Naive thymus-derived CD8-positive, alpha-beta T cell (primary cell): ENCODE measurements around the gene STAT5A. TPM values are rescaled to one million over a fixed set of nuclear protein-coding genes. Genes with fewer than 3 reads are reported as not detected.
"Not testable (repeated sequence)": the region's sequence is repeated elsewhere in the genome, so short reads cannot be mapped to it uniquely, and the experiment has no call there.

Experiments
- ATAC-seq, 2 donors: fragments of 150-1000 bp; cut with Tn5 transposase in 1 of 2; sonication (Bioruptor Pico), chemical (Tn5 transposase) in 1 of 2; 1 replicate in 1 of 2; 2 replicates in 1 of 2; pipeline ENCODE4 v1.10.0; 2021; ENCODE audit warnings: mild to moderate bottlenecking in 2 of 2, moderate library complexity in 2 of 2
- POLR2A ChIA-PET: fragments of 350-600 bp; sonication (Branson Sonifier 250); formaldehyde crosslinking; loops from one replicate; lab custom pipeline; 2021; ENCODE audit warnings: antibody characterized with exemption; lab: Charles Lee
- DNase-seq, 10 donors: peaks; one replicate each; pipeline versions ENCODE4 v3.0.0 to v3.0.0-alpha.2; 2020 to 2022
- H3K27ac Mint-ChIP-seq, 10 donors: one replicate each; pipeline ENCODE4 v1.8.0; 2020 to 2022; ENCODE audit warnings: mild to moderate bottlenecking in 10 of 10, mixed read lengths in 10 of 10, moderate library complexity in 4 of 10, inconsistent platforms in 1 of 10
- H3K27me3 Mint-ChIP-seq, 5 donors: one replicate each; pipeline ENCODE4 v1.8.0; 2021 to 2022; ENCODE audit warnings: mixed read lengths in 5 of 5
- H3K36me3 Mint-ChIP-seq, 3 donors: one replicate each; pipeline ENCODE4 v1.8.0; 2020 to 2022; ENCODE audit warnings: mixed read lengths in 3 of 3, mild to moderate bottlenecking in 2 of 3, inconsistent platforms in 1 of 3
- H3K4me1 Mint-ChIP-seq, 4 donors: one replicate each; pipeline ENCODE4 v1.8.0; 2021 to 2022; ENCODE audit warnings: mixed read lengths in 4 of 4
- H3K4me3 Mint-ChIP-seq, 10 donors: one replicate each; pipeline ENCODE4 v1.8.0; 2020 to 2022; ENCODE audit warnings: mild to moderate bottlenecking in 10 of 10, mixed read lengths in 10 of 10, moderate library complexity in 6 of 10, inconsistent platforms in 1 of 10
- H3K9me3 Mint-ChIP-seq, 9 donors: one replicate each; pipeline ENCODE4 v1.8.0; 2020 to 2022; ENCODE audit warnings: mixed read lengths in 9 of 9, mild to moderate bottlenecking in 3 of 9, inconsistent platforms in 1 of 9, moderate library complexity in 1 of 9
- polyA plus RNA-seq, 3 donors: library from polyadenylated mRNA; unstranded; fragments of 300-500 nt; fragmentation: Illumina TruSeq; gene quantifications; one replicate each; pipeline ENCODE4 v1.2.3, GENCODE V29; 2021
- total RNA-seq, 8 experiments: library from RNA in 2 of 8; stranded (reverse) in 2 of 8; gene quantifications; one replicate each; pipeline ENCODE4 v1.2.3 and lab custom pipeline; 2021 to 2026

Gene STAT5A
- total and polyA plus RNA-seq, 5 experiments from 2014 or later = 59.6 to 122 (median 115) TPM

DNA sequence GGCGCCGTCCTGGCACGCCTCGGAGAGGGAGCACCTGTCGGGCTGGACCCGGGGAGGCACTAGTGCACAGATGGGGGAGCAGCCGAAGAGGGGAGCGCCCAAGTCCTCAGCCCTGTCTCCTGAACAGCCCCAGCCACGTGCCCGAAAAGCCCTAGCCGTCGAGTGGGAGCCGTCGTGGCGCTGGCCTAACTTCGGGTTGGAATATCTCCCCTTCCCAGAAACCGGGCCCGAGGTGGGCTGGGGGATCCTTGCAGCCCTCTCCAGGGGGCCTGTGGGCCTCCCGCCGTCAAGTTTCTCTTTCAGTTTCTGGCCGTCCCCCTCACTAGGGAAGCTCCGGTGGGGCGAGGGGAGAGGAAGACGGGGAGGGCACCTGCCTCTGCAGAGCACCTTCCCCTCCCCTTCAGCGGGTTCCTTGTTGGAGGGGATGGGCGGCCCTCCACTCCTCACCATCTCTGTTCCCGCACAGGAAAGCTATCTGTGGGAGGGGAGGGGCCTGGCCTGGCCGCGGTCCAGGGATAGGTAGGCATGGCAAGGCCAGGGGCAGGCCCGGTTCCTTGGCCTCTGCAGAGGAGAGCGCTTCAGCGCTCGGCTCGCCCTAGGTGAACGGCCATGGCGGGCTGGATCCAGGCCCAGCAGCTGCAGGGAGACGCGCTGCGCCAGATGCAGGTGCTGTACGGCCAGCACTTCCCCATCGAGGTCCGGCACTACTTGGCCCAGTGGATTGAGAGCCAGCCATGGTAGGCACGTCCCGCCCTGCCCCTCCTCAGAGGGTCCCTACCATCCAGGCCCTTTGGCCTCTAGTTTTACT lies 709 bp downstream of the STAT5A start:
- POLR2A ChIA-PET = interaction anchor here (0.8 to 5.5 kb wide), 22 partner anchors 9 to 179 kb away, joined by 3 to 126 read pairs (median 5); partner anchors contain the start of genes GHDC, HCRT, STAT3 and STAT5B
- H3K27me3 Mint-ChIP-seq = no peaks in the 10 kb centered on the region
- H3K27ac Mint-ChIP-seq = peak overlapping the region; percentile 84 to 98 (median 95)
- H3K4me1 Mint-ChIP-seq = peaks cover 31 to 62% (median 57%) of the 10 kb centered on the region in 4 donors
- no peaks in the 10 kb centered on the region for H3K9me3 Mint-ChIP-seq
- peak; percentile 24 to 74 (median 51) for DNase-seq
- ATAC-seq = peak; percentile 45 to 46
- peak overlapping the region; percentile 83 to 93 (median 90) for H3K4me3 Mint-ChIP-seq
- peaks cover 0 to 38% (median 3%) of the 10 kb centered on the region in 3 donors for H3K36me3 Mint-ChIP-seq

DNA sequence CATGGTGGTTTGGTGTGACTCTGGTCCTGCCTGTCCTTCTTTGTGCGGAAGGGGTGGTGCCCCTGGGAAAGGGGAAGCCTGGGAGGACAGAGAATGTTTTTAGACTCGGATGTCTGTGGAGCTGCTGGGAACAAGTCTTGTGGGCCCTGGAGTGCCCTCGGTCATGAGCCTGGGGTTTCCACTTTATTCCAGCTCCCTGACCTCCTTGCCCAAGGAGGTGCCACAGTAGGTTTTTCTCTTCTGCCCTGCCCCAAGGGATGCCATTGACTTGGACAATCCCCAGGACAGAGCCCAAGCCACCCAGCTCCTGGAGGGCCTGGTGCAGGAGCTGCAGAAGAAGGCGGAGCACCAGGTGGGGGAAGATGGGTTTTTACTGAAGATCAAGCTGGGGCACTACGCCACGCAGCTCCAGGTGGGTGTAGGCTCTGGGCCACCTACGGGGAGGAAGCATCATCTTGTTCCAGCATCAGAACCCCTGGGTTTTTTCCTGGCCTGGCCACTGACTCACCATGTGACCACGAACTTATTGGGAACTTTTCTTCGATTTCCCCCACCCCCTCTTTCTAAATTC lies 1.4 kb downstream of the STAT5A start:
- no peaks in the 10 kb centered on the region for H3K27me3 Mint-ChIP-seq
- peak overlapping the region; percentile 83 to 93 (median 90) for H3K4me3 Mint-ChIP-seq
- H3K27ac Mint-ChIP-seq = peak overlapping the region; percentile 84 to 98 (median 95)
- POLR2A ChIA-PET = interaction anchor here (0.8 to 5.5 kb wide), 14 partner anchors 10 to 99 kb away, joined by 3 to 126 read pairs (median 12); partner anchors contain the start of genes GHDC, STAT3 and STAT5B
- peaks cover 0 to 43% (median 3%) of the 10 kb centered on the region in 3 donors for H3K36me3 Mint-ChIP-seq
- peak; percentile 10 to 16 for ATAC-seq
- DNase-seq = peak in 7 of 10 donors; percentile 27 to 40 (median 33)
- no peaks in the 10 kb centered on the region for H3K9me3 Mint-ChIP-seq
- H3K4me1 Mint-ChIP-seq = peaks cover 33 to 64% (median 57%) of the 10 kb centered on the region in 4 donors

DNA sequence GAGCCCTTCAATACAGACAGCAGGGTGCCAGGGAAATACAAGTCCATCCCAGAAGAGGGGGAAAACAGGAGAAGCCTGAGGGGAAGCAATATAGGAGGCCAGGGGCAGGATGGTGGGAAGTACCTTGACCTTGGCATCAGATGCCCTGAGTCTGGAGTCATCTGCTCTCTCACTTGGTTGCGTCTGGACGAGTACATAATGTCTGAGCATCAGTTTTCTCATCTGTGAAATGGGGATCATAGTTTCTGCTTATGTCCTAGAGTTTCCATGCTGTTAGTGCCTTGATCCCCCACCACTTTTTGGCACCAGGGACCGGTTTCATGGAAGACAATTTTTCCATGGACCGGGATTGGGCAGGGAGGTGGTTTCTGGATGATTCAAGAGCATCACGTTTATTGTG lies 2.3 kb downstream of the STAT5A start:
- Mint-ChIP-seq H3K4me1 (peaks cover 36 to 63% (median 53%) of the 10 kb centered on the region in 4 donors), H3K4me3 (peak overlapping the region in 9 of 10 donors; percentile 15 to 93 (median 87)), H3K9me3 (no peaks in the 10 kb centered on the region), H3K36me3 (peaks cover 0 to 52% (median 3%) of the 10 kb centered on the region in 3 donors), H3K27ac (peak overlapping the region; percentile 84 to 98 (median 95)), H3K27me3 (no peaks in the 10 kb centered on the region)
- POLR2A ChIA-PET = interaction anchor here (0.8 to 5.1 kb wide), 6 partner anchors 11 to 97 kb away, joined by 3 to 119 read pairs (median 12); partner anchors contain the start of gene GHDC
- no peak for DNase-seq
- ATAC-seq = no peak

DNA sequence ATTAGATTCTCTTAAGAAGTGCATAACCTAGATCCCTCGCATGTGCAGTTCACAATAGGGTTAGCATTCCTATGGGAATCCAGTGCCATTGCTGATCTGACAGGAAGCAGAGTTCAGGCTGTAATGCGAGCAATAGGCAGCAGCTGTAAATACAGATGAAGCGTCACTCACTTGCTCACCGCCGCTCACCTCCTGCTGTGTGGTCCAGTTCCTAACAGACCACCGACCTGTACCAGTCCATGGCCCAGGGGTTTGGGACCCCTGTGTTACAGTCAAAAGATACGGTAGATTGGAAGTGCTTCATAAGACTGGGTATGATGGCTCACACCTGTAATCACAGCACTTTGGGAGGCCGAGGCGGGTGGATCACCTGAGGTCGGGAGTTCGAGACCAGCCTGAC lies 2.8 kb downstream of the STAT5A start:
- Mint-ChIP-seq H3K4me3 (peak overlapping the region in 1 of 10 donors; percentile 29), H3K36me3 (peaks cover 0 to 58% (median 3%) of the 10 kb centered on the region in 3 donors), H3K4me1 (peaks cover 37 to 58% (median 50%) of the 10 kb centered on the region in 4 donors), H3K27me3 (no peaks in the 10 kb centered on the region), H3K27ac (peak overlapping the region in 8 of 10 donors; percentile 15 to 98 (median 94)), H3K9me3 (no peaks in the 10 kb centered on the region)
- POLR2A ChIA-PET = interaction anchor here (1.1 to 4.9 kb wide), 4 partner anchors 14 to 107 kb away, joined by 3 to 62 read pairs (median 5); no protein-coding TSS in a partner anchor
- DNase-seq = no peak
- no peak for ATAC-seq

DNA sequence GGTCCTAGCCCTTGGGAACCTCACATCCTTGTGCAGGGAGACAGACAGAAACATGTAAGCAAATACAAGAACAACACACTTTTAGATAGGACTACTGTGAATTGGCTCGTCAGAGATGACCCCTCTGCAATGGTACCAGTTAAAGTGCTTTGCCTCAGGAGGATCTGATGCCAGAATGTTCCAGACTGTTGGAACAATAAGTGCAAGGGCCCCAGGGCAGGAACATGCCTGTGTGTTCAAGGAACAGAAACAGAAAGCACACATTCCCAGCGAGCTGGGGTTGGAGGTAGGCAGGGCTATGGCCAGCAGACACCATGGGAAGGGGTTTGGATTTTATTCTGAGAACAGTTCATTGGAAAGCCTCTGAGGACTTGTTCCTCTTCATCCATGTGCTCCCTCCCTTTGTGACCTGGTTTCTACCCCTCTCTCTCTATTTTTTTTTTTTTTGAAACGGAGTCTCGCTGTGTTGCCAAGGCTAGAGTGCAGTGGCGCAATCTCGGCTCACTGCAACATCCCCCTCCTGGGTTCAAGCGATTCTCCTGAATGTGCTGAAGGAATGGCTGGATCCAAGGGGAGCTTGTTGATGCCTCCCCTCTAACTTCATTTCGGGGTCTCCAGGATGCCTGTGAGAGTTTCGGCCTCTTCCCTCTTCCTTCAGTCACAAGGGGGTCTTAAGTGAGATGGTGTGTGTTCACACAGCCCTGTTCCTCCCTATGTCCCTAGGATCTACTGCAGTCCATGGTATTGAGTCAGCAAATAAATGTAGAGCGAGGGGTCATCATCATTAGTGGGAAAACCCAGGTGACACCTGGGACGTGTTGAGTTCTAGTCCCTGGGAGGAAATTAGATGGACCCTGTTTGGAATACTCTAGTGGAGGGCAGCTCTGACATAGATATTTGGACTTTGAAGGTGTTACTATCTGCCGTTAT lies 6.4 kb downstream of the STAT5A start:
- peaks cover 0 to 90% (median 3%) of the 10 kb centered on the region in 3 donors for H3K36me3 Mint-ChIP-seq

DNA sequence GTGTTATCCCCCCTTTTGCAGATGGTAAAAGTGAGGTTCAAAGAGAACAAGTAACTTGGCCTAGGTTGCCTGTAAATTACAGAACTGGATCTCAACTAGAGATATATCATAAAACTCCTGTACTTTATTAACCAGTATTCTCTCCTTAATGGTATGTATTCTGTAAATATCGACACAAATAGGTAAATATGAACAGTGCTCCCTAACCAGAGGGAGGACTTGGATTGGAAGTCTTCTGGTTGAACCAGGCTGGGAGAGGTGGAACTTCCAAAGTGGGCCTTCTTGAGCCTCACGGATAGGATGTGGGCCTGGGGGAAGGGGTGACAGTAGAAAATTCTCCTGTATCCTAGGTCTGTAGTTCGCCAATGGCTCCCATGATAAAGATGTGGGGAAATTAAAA lies 7.7 kb downstream of the STAT5A start:
- Mint-ChIP-seq H3K4me3 (no peak overlapping the region), H3K4me1 (peaks cover 7 to 22% (median 15%) of the 10 kb centered on the region in 4 donors), H3K9me3 (no peaks in the 10 kb centered on the region), H3K27me3 (no peaks in the 10 kb centered on the region), H3K36me3 (peaks cover 0 to 82% (median 6%) of the 10 kb centered on the region in 3 donors), H3K27ac (peak overlapping the region in 2 of 10 donors; percentile 40 to 62)
- no peak for ATAC-seq
- DNase-seq = no peak
- POLR2A ChIA-PET = interaction anchor here (0.9 kb wide), 1 partner anchor 9 kb away, joined by 3 read pairs; no protein-coding TSS in a partner anchor

More for the DNA sequence above, 6.4 kb downstream of the STAT5A start:
- DNase-seq (no peak), ATAC-seq (no peak)
- Mint-ChIP-seq H3K9me3 (no peaks in the 10 kb centered on the region), H3K27ac (peak overlapping the region in 6 of 10 donors; percentile 37 to 80 (median 59)), H3K27me3 (no peaks in the 10 kb centered on the region), H3K4me1 (peaks cover 19 to 34% (median 25%) of the 10 kb centered on the region in 4 donors), H3K4me3 (no peak overlapping the region)
- POLR2A ChIA-PET = interaction anchor here (0.5 to 1.7 kb wide), 5 partner anchors 7 to 46 kb away, joined by 3 to 4 read pairs (median 3); no protein-coding TSS in a partner anchor

DNA sequence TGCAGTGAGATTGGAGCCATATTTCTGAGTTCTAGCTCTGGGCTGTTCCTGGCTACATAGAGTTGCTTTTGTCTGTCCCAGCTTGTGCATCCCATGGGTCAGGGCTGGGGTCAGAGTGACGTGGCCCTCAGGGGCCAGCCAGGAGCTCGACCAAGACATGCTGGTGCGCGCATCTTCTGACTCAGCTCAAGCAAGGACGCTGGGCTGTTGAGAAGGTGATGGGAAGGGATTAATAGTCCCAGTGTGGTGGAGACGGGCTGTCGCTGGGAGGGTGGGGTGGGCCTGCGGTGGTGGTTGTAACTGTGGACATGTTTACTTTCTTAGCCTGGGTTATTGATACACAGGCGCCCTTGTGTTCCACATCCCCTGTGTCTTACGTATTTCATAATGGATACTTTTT lies 9.5 kb downstream of the STAT5A start:
- not testable (repeated sequence) for DNase-seq, ATAC-seq, H3K4me3 Mint-ChIP-seq, H3K9me3 Mint-ChIP-seq, H3K27me3 Mint-ChIP-seq
- Mint-ChIP-seq H3K4me1 (peaks cover 1 to 19% (median 10%) of the 10 kb centered on the region in 4 donors), H3K36me3 (peaks cover 0 to 82% (median 10%) of the 10 kb centered on the region in 3 donors), H3K27ac (peak overlapping the region in 2 of 10 donors; percentile 15 to 50)
- POLR2A ChIA-PET = interaction anchor here (0.6 kb wide), 1 partner anchor 17 kb away, joined by 3 read pairs; no protein-coding TSS in a partner anchor

DNA sequence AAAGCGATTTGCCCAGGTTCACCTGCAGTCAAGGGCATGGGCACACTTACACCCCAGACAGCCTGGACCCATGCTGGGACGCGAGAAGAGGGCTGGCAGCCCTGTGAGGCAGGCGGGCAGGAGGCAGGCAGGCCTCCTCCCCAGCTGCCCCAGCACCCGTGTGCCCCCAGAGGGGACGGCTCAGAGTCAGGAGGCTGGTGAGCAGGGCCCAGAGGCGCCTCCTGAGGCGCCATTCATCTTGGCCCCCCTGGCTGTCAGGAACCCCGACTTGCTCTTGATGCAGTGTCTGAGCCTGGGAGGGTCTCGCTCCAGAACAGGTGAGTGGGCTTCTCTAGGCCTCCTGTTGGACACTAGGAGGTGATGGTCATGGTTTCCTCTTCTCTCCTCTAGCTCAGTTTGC lies 11.1 kb downstream of the STAT5A start:
- H3K36me3 Mint-ChIP-seq = peaks cover 0 to 86% (median 11%) of the 10 kb centered on the region in 3 donors
- not testable (repeated sequence) for H3K27me3 Mint-ChIP-seq, H3K4me3 Mint-ChIP-seq, DNase-seq, H3K9me3 Mint-ChIP-seq, ATAC-seq, H3K27ac Mint-ChIP-seq
- POLR2A ChIA-PET = interaction anchor here (1.0 kb wide), 1 partner anchor 10 kb away, joined by 3 read pairs; no protein-coding TSS in a partner anchor
- peaks cover 0 to 14% (median 9%) of the 10 kb centered on the region in 4 donors for H3K4me1 Mint-ChIP-seq

DNA sequence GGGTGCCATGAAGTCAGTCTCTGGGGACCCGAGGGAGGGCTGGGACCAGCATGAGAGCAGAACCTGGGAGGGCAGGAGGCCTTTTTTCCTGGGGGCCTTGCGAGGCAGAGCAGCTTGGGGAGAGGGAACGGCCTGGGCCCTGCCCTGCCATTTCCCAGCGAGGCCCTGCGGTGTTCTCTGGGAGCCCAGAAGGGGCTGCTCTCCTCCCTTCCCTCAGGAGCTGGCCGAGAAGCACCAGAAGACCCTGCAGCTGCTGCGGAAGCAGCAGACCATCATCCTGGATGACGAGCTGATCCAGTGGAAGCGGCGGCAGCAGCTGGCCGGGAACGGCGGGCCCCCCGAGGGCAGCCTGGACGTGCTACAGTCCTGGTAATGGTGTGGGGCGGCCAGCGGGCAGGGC lies 11.6 kb downstream of the STAT5A start:
- H3K4me1 Mint-ChIP-seq = peaks cover 0 to 17% (median 13%) of the 10 kb centered on the region in 4 donors
- not testable (repeated sequence) for H3K9me3 Mint-ChIP-seq, H3K27me3 Mint-ChIP-seq, H3K4me3 Mint-ChIP-seq, ATAC-seq, H3K27ac Mint-ChIP-seq, DNase-seq
- POLR2A ChIA-PET = interaction anchor here (0.9 to 1.0 kb wide), 2 partner anchors 11 to 13 kb away, joined by 3 read pairs; no protein-coding TSS in a partner anchor
- peaks cover 0 to 86% (median 14%) of the 10 kb centered on the region in 3 donors for H3K36me3 Mint-ChIP-seq

DNA sequence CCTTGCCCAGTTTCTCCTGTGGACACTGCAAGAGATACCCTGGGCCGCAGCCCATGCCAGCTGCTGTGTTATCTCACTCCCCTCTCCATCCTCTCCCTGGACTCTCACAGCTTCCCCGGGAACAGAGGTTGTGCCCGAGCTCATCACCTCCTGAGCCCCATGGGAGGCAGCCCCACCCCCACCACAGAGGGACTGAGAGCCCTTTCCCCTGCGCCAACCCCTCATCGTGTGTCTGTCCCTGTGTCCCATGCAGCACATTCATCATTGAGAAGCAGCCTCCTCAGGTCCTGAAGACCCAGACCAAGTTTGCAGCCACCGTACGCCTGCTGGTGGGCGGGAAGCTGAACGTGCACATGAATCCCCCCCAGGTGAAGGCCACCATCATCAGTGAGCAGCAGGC lies 12.7 kb downstream of the STAT5A start:
- peaks cover 3 to 18% (median 14%) of the 10 kb centered on the region in 4 donors for H3K4me1 Mint-ChIP-seq
- DNase-seq = no peak
- no peak overlapping the region for H3K4me3 Mint-ChIP-seq
- peak overlapping the region in 3 of 10 donors; percentile 35 to 70 (median 37) for H3K27ac Mint-ChIP-seq
- H3K27me3 Mint-ChIP-seq = no peaks in the 10 kb centered on the region
- peaks cover 0 to 82% (median 17%) of the 10 kb centered on the region in 3 donors for H3K36me3 Mint-ChIP-seq
- POLR2A ChIA-PET = interaction anchor here (0.5 to 1.3 kb wide), 3 partner anchors 12 to 63 kb away, joined by 3 to 4 read pairs (median 3); no protein-coding TSS in a partner anchor
- no peaks in the 10 kb centered on the region for H3K9me3 Mint-ChIP-seq
- ATAC-seq = no peak

DNA sequence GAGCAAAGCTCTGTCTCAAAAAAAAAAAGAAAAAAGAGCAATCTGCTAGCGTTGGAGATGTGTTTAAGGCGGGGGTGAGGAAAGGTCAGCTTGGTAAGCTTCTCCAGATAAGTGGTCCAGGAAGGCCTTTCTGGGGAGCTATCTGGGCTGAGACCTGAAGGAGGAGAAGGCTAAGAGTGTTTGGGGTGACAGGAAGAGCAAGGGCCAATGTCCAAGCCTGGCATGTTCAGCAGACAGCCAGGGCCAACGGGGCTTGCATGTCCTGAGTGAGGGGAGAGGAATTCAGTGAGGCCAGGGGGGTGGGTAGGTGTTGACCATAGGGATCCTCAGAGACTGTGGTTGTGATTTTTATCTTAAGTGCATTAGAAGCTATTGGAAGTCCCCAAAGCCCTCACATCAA lies 15.4 kb downstream of the STAT5A start:
- Mint-ChIP-seq H3K27ac (peak overlapping the region in 8 of 10 donors; percentile 55 to 85 (median 68)), H3K27me3 (no peaks in the 10 kb centered on the region), H3K36me3 (peaks cover 0 to 85% (median 25%) of the 10 kb centered on the region in 3 donors), H3K9me3 (no peaks in the 10 kb centered on the region), H3K4me3 (no peak overlapping the region), H3K4me1 (peaks cover 4 to 27% (median 17%) of the 10 kb centered on the region in 4 donors)
- POLR2A ChIA-PET = interaction anchor here (0.6 to 1.9 kb wide), 5 partner anchors 10 to 53 kb away, joined by 3 to 8 read pairs (median 4); no protein-coding TSS in a partner anchor
- DNase-seq (no peak), ATAC-seq (no peak)
